Lower leg skin (tissue), 3 donors: Measurements from ENCODE around the gene CNTN4.

Experiments used
- CTCF ChIP-seq, 3 donors: fragments of 450-650 bp; IDR thresholded peaks; one replicate each; pipeline ENCODE4 v1.5.1; 2016; ENCODE audit warnings: antibody characterized with exemption in 3 of 3, mild to moderate bottlenecking in 3 of 3, moderate library complexity in 2 of 3
- POLR2A ChIP-seq, 2 donors: fragments of 450-650 bp; IDR thresholded peaks; one replicate each; pipeline ENCODE4 v1.6.1; 2016 to 2017; ENCODE audit warnings: antibody characterized with exemption in 2 of 2, mild to moderate bottlenecking in 1 of 2, moderate library complexity in 1 of 2

GRCh38 chr3:2873986-2874385, 775.3 kb downstream of the CNTN4 start:
- TF ChIP-seq CTCF (IDR thresholded peaks at IDR 0.05) = no peak
- TF ChIP-seq POLR2A (IDR thresholded peaks at IDR 0.05) = no peak
